H9 (cell line): ENCODE data around the gene RGS6. TPM values are rescaled to one million over a fixed set of nuclear protein-coding genes. Genes with fewer than 3 reads are reported as not detected.

ENCODE experiments used
- DNase-seq: peaks from one replicate; pipeline ENCODE4 v3.0.0-alpha.2; 2017
- H2AFZ ChIP-seq: one replicate; pipeline ENCODE4 v1.6.1; 2013; ENCODE audit warnings: mild to moderate bottlenecking, low read length, control low read depth, moderate library complexity
- H2AK5ac ChIP-seq: 2 replicates; pipeline ENCODE4 v1.6.1; 2013; ENCODE audit warnings: low read length, control low read depth, mixed read lengths; ENCODE audit not compliant: insufficient read length
- H2BK120ac ChIP-seq: one replicate; pipeline ENCODE4 v1.6.1; 2013; ENCODE audit warnings: low read depth, mild to moderate bottlenecking, low read length, control low read depth, inconsistent platforms; ENCODE audit not compliant: poor library complexity, severe bottlenecking
- H2BK12ac ChIP-seq: 2 replicates; pipeline ENCODE4 v1.6.1; 2013; ENCODE audit warnings: low read length, control low read depth, mixed read lengths, low read depth; ENCODE audit not compliant: insufficient read length
- H2BK15ac ChIP-seq: 2 replicates; pipeline ENCODE4 v1.6.1; 2013; ENCODE audit warnings: low read depth, low read length, control low read depth
- H2BK20ac ChIP-seq: one replicate; pipeline ENCODE4 v1.6.1; 2013; ENCODE audit warnings: low read depth, mild to moderate bottlenecking, low read length, control low read depth, inconsistent platforms; ENCODE audit not compliant: poor library complexity, severe bottlenecking
- H2BK5ac ChIP-seq: 2 replicates; pipeline ENCODE4 v1.6.1; 2013; ENCODE audit warnings: low read length, control low read depth, mixed read lengths; ENCODE audit not compliant: insufficient read length
- H3K14ac ChIP-seq: 2 replicates; pipeline ENCODE4 v1.6.1; 2013; ENCODE audit warnings: low read length, control low read depth; ENCODE audit not compliant: insufficient read depth
- H3K18ac ChIP-seq: 2 replicates; pipeline ENCODE4 v1.6.1; 2013; ENCODE audit warnings: low read depth, mild to moderate bottlenecking, mixed read lengths, low read length, control low read depth; ENCODE audit not compliant: insufficient read length
- H3K23ac ChIP-seq: 2 replicates; pipeline ENCODE4 v1.6.1; 2013; ENCODE audit warnings: low read length, control low read depth, mixed read lengths, low read depth; ENCODE audit not compliant: insufficient read length
- H3K23me2 ChIP-seq: 2 replicates; pipeline ENCODE4 v1.6.1; 2013; ENCODE audit warnings: low read depth, mild to moderate bottlenecking, mixed read lengths, low read length, control low read depth; ENCODE audit not compliant: insufficient read length, poor library complexity, severe bottlenecking
- H3K27ac ChIP-seq: 2 replicates; pipeline ENCODE4 v1.5.1; 2013; ENCODE audit warnings: low read length, control low read depth, mixed read lengths, low read depth; ENCODE audit not compliant: insufficient read length
- H3K27me3 ChIP-seq: 2 replicates; pipeline ENCODE4 v1.6.1; 2013; ENCODE audit warnings: low read length, control low read depth, inconsistent platforms; ENCODE audit not compliant: insufficient read depth
- H3K4ac ChIP-seq: 2 replicates; pipeline ENCODE4 v1.6.1; 2013; ENCODE audit warnings: low read depth, mild to moderate bottlenecking, control low read depth, inconsistent platforms, low read length, moderate library complexity
- H3K4me1 ChIP-seq: 2 replicates; pipeline ENCODE4 v1.6.1; 2013; ENCODE audit warnings: low read length, control low read depth, inconsistent platforms; ENCODE audit not compliant: insufficient read depth
- H3K4me2 ChIP-seq: 2 replicates; pipeline ENCODE4 v1.6.1; 2013; ENCODE audit warnings: low read length, control low read depth, mixed read lengths; ENCODE audit not compliant: insufficient read length, insufficient read depth
- H3K56ac ChIP-seq: 2 replicates; pipeline ENCODE4 v1.6.1; 2013; ENCODE audit warnings: low read depth, mild to moderate bottlenecking, mixed read lengths, low read length, control low read depth; ENCODE audit not compliant: insufficient read length
- H3K79me1 ChIP-seq: 2 replicates; pipeline ENCODE4 v1.6.1; 2013; ENCODE audit warnings: low read depth, mild to moderate bottlenecking, moderate library complexity, low read length, control low read depth, inconsistent platforms; ENCODE audit not compliant: insufficient read depth, poor library complexity, severe bottlenecking
- H3K79me2 ChIP-seq: 2 replicates; pipeline ENCODE4 v1.6.1; 2013; ENCODE audit warnings: low read length, control low read depth, inconsistent platforms; ENCODE audit not compliant: insufficient read depth
- H3K9ac ChIP-seq: 2 replicates; pipeline ENCODE4 v1.6.1; 2013; ENCODE audit warnings: low read length, control low read depth, mixed read lengths; ENCODE audit not compliant: insufficient read length; ENCODE audit errors: extremely low read depth
- H3K9me3 ChIP-seq: one replicate; pipeline ENCODE4 v1.6.1; 2013; ENCODE audit warnings: low read depth, low read length, inconsistent platforms; ENCODE audit not compliant: control insufficient read depth
- H3T11ph ChIP-seq: one replicate; pipeline ENCODE4 v1.6.1; 2013; ENCODE audit warnings: mild to moderate bottlenecking, low read length, control low read depth, inconsistent platforms
- H4K20me1 ChIP-seq: one replicate; pipeline ENCODE4 v1.6.1; 2013; ENCODE audit not compliant: control insufficient read depth, insufficient read length, insufficient read depth
- H4K5ac ChIP-seq: 2 replicates; pipeline ENCODE4 v1.6.1; 2013; ENCODE audit warnings: low read depth, mild to moderate bottlenecking, mixed read lengths, low read length, control low read depth; ENCODE audit not compliant: insufficient read length
- H4K8ac ChIP-seq: replicated peaks from 2 replicates; pipeline ENCODE4 v1.6.1; 2013; ENCODE audit warnings: low read length, control low read depth, mixed read lengths, low read depth; ENCODE audit not compliant: insufficient read length
- H4K91ac ChIP-seq: 2 replicates; pipeline ENCODE4 v1.6.1; 2013; ENCODE audit warnings: low read depth, mild to moderate bottlenecking, moderate library complexity, mixed read lengths, low read length, control low read depth; ENCODE audit not compliant: insufficient read length
- H3K27ac Mint-ChIP-seq, 3 experiments: 2 replicates in 2 of 3; 3 replicates in 1 of 3; pipeline ENCODE4 v1.8.0; 2020 to 2021; ENCODE audit warnings: mixed read lengths in 3 of 3, mild to moderate bottlenecking in 1 of 3, moderate library complexity in 1 of 3
- H3K27me3 Mint-ChIP-seq: 2 replicates; pipeline ENCODE4 v1.8.0; 2021; ENCODE audit warnings: low read depth, mild to moderate bottlenecking, moderate library complexity, mixed read lengths
- H3K36me3 Mint-ChIP-seq, 3 experiments: 2 replicates in 2 of 3; 3 replicates in 1 of 3; pipeline ENCODE4 v1.8.0; 2020 to 2021; ENCODE audit warnings: low read depth in 3 of 3, mixed read lengths in 3 of 3; ENCODE audit not compliant: insufficient read depth in 1 of 3
- H3K4me1 Mint-ChIP-seq, 2 experiments: 2 replicates each; pipeline ENCODE4 v1.8.0; 2020; ENCODE audit warnings: mixed read lengths in 2 of 2
- H3K4me3 Mint-ChIP-seq, 2 experiments: 2 replicates in 1 of 2; 3 replicates in 1 of 2; pipeline ENCODE4 v1.8.0; 2020 to 2021; ENCODE audit warnings: mild to moderate bottlenecking in 2 of 2, mixed read lengths in 2 of 2, moderate library complexity in 1 of 2
- H3K9me3 Mint-ChIP-seq, 2 experiments: 2 replicates in 1 of 2; 3 replicates in 1 of 2; pipeline ENCODE4 v1.8.0; 2020; ENCODE audit warnings: mild to moderate bottlenecking in 2 of 2, mixed read lengths in 2 of 2, moderate library complexity in 1 of 2
- WGBS: extraction: QIAGEN DNeasy Blood & Tissue Kit; methylation state at CpG from one replicate; pipeline ENCODE4 v1.1.7; 2013; ENCODE audit warnings: missing lambda C conversion rate, low lambda C conversion rate, mixed read lengths; ENCODE audit not compliant: insufficient read length; ENCODE audit errors: extremely low coverage; 5-methylcytosine and 5-hydroxymethylcytosine counted together
- total RNA-seq: library from RNA; stranded (reverse); gene quantifications from 2 replicates; pipeline ENCODE4 v1.2.1, GENCODE V29; 2021
- TF ChIP-seq, protein P1 (sequence below): fragments of 200-600 bp; sonication (generic); conservative IDR thresholded peaks from 3 replicates; pipeline ENCODE4 v1.8.0; 2021; ENCODE audit warnings: antibody characterized with exemption, mild to moderate bottlenecking

The RGS6 gene
- total RNA-seq, 1 experiment from 2014 or later = 3.0 TPM

DNA sequence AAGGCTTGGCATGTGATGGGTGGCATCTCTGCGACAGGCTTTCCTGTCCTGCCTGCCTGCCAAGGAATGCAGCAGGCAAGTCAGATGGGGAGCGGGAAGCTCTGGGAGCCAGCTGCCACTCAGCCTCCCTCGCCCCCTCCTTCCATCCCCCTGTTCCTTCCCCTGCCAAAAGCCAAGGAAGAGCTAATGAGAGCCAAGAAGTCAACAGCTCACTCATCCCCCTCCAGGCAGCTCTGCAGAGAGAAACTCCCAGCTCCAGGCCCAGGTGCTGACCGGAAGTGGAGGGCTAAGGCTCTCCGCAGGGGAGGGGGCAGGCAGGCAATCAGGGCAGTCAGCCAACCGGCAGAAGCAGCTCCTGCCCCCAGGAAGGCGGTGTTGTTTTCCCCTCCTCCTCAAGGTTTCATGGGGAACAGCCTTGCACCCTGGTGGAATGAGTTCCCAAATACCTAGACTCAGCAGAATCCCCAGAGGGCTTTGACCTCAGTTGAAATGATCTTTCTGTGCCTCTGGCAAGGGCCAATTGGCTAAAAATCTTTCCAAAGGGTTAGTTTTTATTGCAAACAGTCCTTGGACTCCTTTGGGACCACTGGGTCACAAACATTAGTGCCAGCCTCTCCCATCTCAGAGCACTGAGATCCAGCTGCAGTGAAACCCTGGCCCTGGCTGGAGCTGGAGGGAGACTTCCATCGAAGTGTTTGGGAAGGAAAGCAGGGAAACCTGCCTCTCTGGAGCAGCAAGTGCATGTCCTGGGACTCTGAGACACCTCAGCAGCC lies 612.6 kb downstream of the RGS6 start:
- peak; percentile 86 for DNase-seq
- no peaks in the 10 kb centered on the region for H3K23me2 ChIP-seq
- H3K27ac Mint-ChIP-seq = peak overlapping the region in 2 of 3 experiments; percentile 82 to 84; a peak in 5 of 7 replicates
- no peak overlapping the region for H4K91ac ChIP-seq
- H3K4me3 Mint-ChIP-seq = no peak overlapping the region
- no peaks in the 10 kb centered on the region for H3K79me1 ChIP-seq
- H2AK5ac ChIP-seq = no peak overlapping the region
- H4K5ac ChIP-seq = no peak overlapping the region
- no peak overlapping the region for H3T11ph ChIP-seq
- no peak overlapping the region for H2BK12ac ChIP-seq
- no peak overlapping the region for H3K27ac ChIP-seq
- H3K9me3 Mint-ChIP-seq = no peaks in the 10 kb centered on the region
- peaks cover 23 to 41% of the 10 kb centered on the region in 2 experiments for H3K4me1 Mint-ChIP-seq
- no peaks in the 10 kb centered on the region for H3K79me2 ChIP-seq
- no peak overlapping the region for H2AFZ ChIP-seq
- H2BK120ac ChIP-seq = no peak overlapping the region
- no peak overlapping the region for H2BK5ac ChIP-seq
- no peak overlapping the region for H4K8ac ChIP-seq
- H3K18ac ChIP-seq = no peak overlapping the region
- H3K4me2 ChIP-seq = no peak overlapping the region
- H4K20me1 ChIP-seq = no peaks in the 10 kb centered on the region
- H3K27me3 ChIP-seq = no peaks in the 10 kb centered on the region
- no peak overlapping the region for H3K23ac ChIP-seq
- no peak overlapping the region for H3K9ac ChIP-seq
- WGBS = no CpG with 5 or more reads among the region's 8 CpGs
- no peak overlapping the region for H2BK15ac ChIP-seq
- no peak overlapping the region for H2BK20ac ChIP-seq
- H3K4ac ChIP-seq = no peak overlapping the region
- H3K4me1 ChIP-seq = no peaks in the 10 kb centered on the region
- peaks cover 1% of the 10 kb centered on the region; the same call in 1 of the 2 replicates for H3K27me3 Mint-ChIP-seq
- H3K56ac ChIP-seq = no peak overlapping the region
- H3K9me3 ChIP-seq = no peaks in the 10 kb centered on the region
- H3K36me3 Mint-ChIP-seq = no peaks in the 10 kb centered on the region
- H3K14ac ChIP-seq = 0 out of 2 replicates have a peak overlapping the region, but pooled peaks have one; percentile 60
- TF ChIP-seq, protein P1, sequence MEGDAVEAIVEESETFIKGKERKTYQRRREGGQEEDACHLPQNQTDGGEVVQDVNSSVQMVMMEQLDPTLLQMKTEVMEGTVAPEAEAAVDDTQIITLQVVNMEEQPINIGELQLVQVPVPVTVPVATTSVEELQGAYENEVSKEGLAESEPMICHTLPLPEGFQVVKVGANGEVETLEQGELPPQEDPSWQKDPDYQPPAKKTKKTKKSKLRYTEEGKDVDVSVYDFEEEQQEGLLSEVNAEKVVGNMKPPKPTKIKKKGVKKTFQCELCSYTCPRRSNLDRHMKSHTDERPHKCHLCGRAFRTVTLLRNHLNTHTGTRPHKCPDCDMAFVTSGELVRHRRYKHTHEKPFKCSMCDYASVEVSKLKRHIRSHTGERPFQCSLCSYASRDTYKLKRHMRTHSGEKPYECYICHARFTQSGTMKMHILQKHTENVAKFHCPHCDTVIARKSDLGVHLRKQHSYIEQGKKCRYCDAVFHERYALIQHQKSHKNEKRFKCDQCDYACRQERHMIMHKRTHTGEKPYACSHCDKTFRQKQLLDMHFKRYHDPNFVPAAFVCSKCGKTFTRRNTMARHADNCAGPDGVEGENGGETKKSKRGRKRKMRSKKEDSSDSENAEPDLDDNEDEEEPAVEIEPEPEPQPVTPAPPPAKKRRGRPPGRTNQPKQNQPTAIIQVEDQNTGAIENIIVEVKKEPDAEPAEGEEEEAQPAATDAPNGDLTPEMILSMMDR = no peak
